Pancreas (tissue), 10 donors: ENCODE measurements around the gene STK11. TPM values are rescaled to one million over a fixed set of nuclear protein-coding genes. Genes with fewer than 3 reads are reported as not detected.

Experiments used
- ATAC-seq, 4 donors: fragments of 200-7000 bp; cut with Tn5 transposase; one replicate each; pipeline versions ENCODE4 v1.8.0 to v1.9.1; 2020; ENCODE audit warnings: mild to moderate bottlenecking in 4 of 4, moderate library complexity in 4 of 4
- DNase-seq, 6 donors: peaks; one replicate each; pipeline ENCODE4 v3.0.0-alpha.2; 2020
- FAIRE-seq: peaks from 2 replicates; lab custom pipeline; 2012; peaks lifted over from hg19 to GRCh38; lab: Jason Lieb, UNC
- H3K27ac ChIP-seq, 4 donors: fragments of 200-600 bp; sonication (generic); 1 replicate in 3 of 4; 2 replicates in 1 of 4; pipeline versions ENCODE4 v1.5.0 to v1.8.0; 2020
- H3K27me3 ChIP-seq, 4 donors: fragments of 200-600 bp; one replicate each; pipeline ENCODE4 v1.8.0; 2021
- H3K36me3 ChIP-seq, 3 donors: fragments of 200-600 bp; sonication (generic) in 1 of 3; one replicate each; pipeline versions ENCODE4 v1.5.0 to v1.8.0; 2020 to 2021
- H3K4me1 ChIP-seq, 3 donors: fragments of 200-600 bp; one replicate each; pipeline ENCODE4 v1.8.0; 2021
- H3K4me3 ChIP-seq, 4 donors: fragments of 200-600 bp; sonication (generic) in 2 of 4; one replicate each; pipeline versions ENCODE4 v1.5.0 to v1.8.0; 2020 to 2021
- H3K9me3 ChIP-seq, 4 donors: fragments of 200-600 bp; one replicate each; pipeline ENCODE4 v1.8.0; 2021
- WGBS, 2 donors: extraction: QIAGEN DNeasy Blood & Tissue Kit; methylation state at CpG; one replicate each; pipeline ENCODE4 v1.1.7; 2013; 5-methylcytosine and 5-hydroxymethylcytosine counted together
- intact Hi-C, 3 donors: fragments of 100-400 bp; cut with DNase I; formaldehyde crosslinking; loops; one replicate each; pipeline versions ENCODE4 v1.11.1 to v1.14.2; 2022
- polyA plus RNA-seq, 2 donors: library from polyadenylated mRNA; stranded (reverse); fragments of 200-250 nt; gene quantifications; one replicate each; pipeline ENCODE4 v1.2.3, GENCODE V29; 2013
- total RNA-seq, 6 donors: library from RNA; stranded (reverse); fragmentation: NEBNext Ultra II Directional in 4 of 6; extraction: Animal tissue kit (Norgen Biotek cat#: 25700) in 4 of 6; gene quantifications; one replicate each; pipeline versions ENCODE4 v1.2.1 to v1.2.4, GENCODE V29; 2021 to 2023
- TF ChIP-seq, protein P1 (sequence below), 4 donors: fragments of 200-600 bp; sonication (generic) in 3 of 4; IDR thresholded peaks; one replicate each; pipeline versions ENCODE4 v1.5.0 to v1.8.0; 2021; ENCODE audit warnings: antibody characterized with exemption in 4 of 4
- donor health status: healthy with polysubstance abuse.
- donor health status: DM: no; HTN: no; CAD: no; lungs with moderate emphysema.
- donor health status: DM: no; HTN: no; CAD: no.
- donor health status: control.
- donor health status: control.
- donor health status: Bipolar disorder and iron deficiency.
- donor health status: DM: yes; HTN: yes; CAD: no.
- donor health status: DM: no; HTN: no; CAD: no.
- donor health status: DM: no; HTN: no; CAD: no.
- donor health status: DM: yes; HTN: yes; CAD: no.

Gene STK11
- total and polyA plus RNA-seq, 8 donors: 20.1 to 62.2 (median 24.8) TPM

DNA sequence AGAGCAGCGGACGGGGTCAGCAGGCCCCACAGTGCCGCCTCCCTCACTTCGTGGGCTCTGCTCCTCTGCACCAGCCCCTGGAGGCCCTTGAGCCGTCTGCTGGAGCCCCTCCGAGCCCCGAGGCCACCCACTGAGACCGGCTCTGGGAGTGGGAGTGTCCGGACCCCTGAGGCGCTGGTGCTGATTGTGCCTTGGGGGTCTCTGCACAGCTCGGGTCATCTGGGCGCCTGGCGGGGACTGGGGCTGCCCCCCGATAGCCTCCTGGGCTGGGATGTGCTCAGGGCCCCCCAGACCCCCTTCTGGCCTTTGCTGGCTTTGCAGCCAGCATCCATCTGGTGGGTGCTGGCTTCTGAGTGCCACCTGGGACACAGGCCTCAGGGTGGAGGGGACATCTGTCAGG is 16.8 kb downstream of the STK11 start:
- Histone ChIP-seq H3K27ac (no peak overlapping the region), H3K27me3 (no peaks in the 10 kb centered on the region), H3K36me3 (peaks cover 5 to 21% (median 8%) of the 10 kb centered on the region in 3 donors), H3K4me3 (no peak overlapping the region), H3K4me1 (peaks cover 0 to 5% (median 4%) of the 10 kb centered on the region in 3 donors), H3K9me3 (no peaks in the 10 kb centered on the region)
- FAIRE-seq: no peak
- DNase-seq: peak in 2 of 6 donors; percentile 33 to 73
- intact Hi-C loops: no loop called here
- no peak for ATAC-seq
- TF ChIP-seq, protein P1, sequence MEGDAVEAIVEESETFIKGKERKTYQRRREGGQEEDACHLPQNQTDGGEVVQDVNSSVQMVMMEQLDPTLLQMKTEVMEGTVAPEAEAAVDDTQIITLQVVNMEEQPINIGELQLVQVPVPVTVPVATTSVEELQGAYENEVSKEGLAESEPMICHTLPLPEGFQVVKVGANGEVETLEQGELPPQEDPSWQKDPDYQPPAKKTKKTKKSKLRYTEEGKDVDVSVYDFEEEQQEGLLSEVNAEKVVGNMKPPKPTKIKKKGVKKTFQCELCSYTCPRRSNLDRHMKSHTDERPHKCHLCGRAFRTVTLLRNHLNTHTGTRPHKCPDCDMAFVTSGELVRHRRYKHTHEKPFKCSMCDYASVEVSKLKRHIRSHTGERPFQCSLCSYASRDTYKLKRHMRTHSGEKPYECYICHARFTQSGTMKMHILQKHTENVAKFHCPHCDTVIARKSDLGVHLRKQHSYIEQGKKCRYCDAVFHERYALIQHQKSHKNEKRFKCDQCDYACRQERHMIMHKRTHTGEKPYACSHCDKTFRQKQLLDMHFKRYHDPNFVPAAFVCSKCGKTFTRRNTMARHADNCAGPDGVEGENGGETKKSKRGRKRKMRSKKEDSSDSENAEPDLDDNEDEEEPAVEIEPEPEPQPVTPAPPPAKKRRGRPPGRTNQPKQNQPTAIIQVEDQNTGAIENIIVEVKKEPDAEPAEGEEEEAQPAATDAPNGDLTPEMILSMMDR (IDR thresholded peaks at IDR 0.05): no peak
- 86 to 90% methylated on average over 11 to 14 of the region's 14 CpGs for WGBS, 2 donors

- FAIRE-seq (no peak), ATAC-seq (no peak), DNase-seq (peak in 2 of 6 donors; percentile 53 to 83)
- 80 to 82% methylated on average over 47 to 48 of the region's 48 CpGs for WGBS, 2 donors
- TF ChIP-seq, protein P1 (IDR thresholded peaks at IDR 0.05): peak in 1 of 4 donors; percentile 6
- intact Hi-C loops: no loop called here
- H3K4me3 ChIP-seq: no peak overlapping the region
- peaks cover 5 to 28% (median 8%) of the 10 kb centered on the region in 3 donors for H3K36me3 ChIP-seq
- no peaks in the 10 kb centered on the region for H3K9me3 ChIP-seq
- peaks cover 0 to 5% (median 4%) of the 10 kb centered on the region in 3 donors for H3K4me1 ChIP-seq
- H3K27ac ChIP-seq: no peak overlapping the region
- H3K27me3 ChIP-seq: no peaks in the 10 kb centered on the region
Observed at GRCh38 chr19:1223018-1223855, 17.7 kb downstream of the STK11 start.

- TF ChIP-seq, protein P1 (IDR thresholded peaks at IDR 0.05): no peak
- intact Hi-C loops: no loop called here
Observed at GRCh38 chr19:1224047-1224825, 18.7 kb downstream of the STK11 start.

GRCh38 chr19:1224847-1225246 is 19.3 kb downstream of the STK11 start:
- no peak for ATAC-seq
- FAIRE-seq: no peak
- intact Hi-C loops: no loop called here
- Histone ChIP-seq H3K9me3 (no peaks in the 10 kb centered on the region), H3K4me1 (peaks cover 0 to 5% (median 4%) of the 10 kb centered on the region in 3 donors), H3K4me3 (no peak overlapping the region), H3K27me3 (no peaks in the 10 kb centered on the region), H3K36me3 (peaks cover 5 to 28% (median 8%) of the 10 kb centered on the region in 3 donors), H3K27ac (no peak overlapping the region)
- WGBS, 2 donors: 90 to 94% methylated on average over 16 of the region's 16 CpGs
- peak in 1 of 6 donors; percentile 71 for DNase-seq
- TF ChIP-seq, protein P1 (IDR thresholded peaks at IDR 0.05): no peak

More at GRCh38 chr19:1224047-1224825, 18.7 kb downstream of the STK11 start:
- Histone ChIP-seq H3K9me3 (no peaks in the 10 kb centered on the region), H3K27ac (no peak overlapping the region), H3K4me1 (peaks cover 0 to 5% (median 4%) of the 10 kb centered on the region in 3 donors), H3K36me3 (peaks cover 5 to 28% (median 8%) of the 10 kb centered on the region in 3 donors), H3K4me3 (no peak overlapping the region), H3K27me3 (no peaks in the 10 kb centered on the region)
- DNase-seq (peak in 1 of 6 donors; percentile 78), ATAC-seq (no peak), FAIRE-seq (no peak)
- WGBS, 2 donors: 90 to 93% methylated on average over 16 of the region's 16 CpGs
